ENCODE measurements around the gene PIK3CB. TPM values are rescaled to one million over a fixed set of nuclear protein-coding genes. Genes with fewer than 3 reads are reported as not detected.

Gene PIK3CB
- polyA plus RNA-seq, 1 donor from 2014 or later, result 11.5 TPM

- H2AFZ ChIP-seq (ENCODE audit: low read depth, low read length), result no peak overlapping the region
- no peak overlapping the region for H3K4me3 ChIP-seq (ENCODE audit: low read length)
- no peaks in the 10 kb centered on the region for H3K27me3 ChIP-seq (ENCODE audit: insufficient read depth, low read depth, low read length)
- no peak for TF ChIP-seq TAF1 (IDR thresholded peaks at IDR 0.05; ENCODE audit: low read depth)
- no peak for TF ChIP-seq MXI1 (conservative IDR thresholded peaks at IDR 0.05; ENCODE audit: poor library complexity, severe bottlenecking)
- no peak for TF ChIP-seq RAD21 (conservative IDR thresholded peaks at IDR 0.05)
- TF ChIP-seq EZH2 (IDR thresholded peaks at IDR 0.05; ENCODE audit: borderline replicate concordance, insufficient read depth, low read length, poor library complexity, severe bottlenecking), result no peak
- no peak for TF ChIP-seq SMC3 (conservative IDR thresholded peaks at IDR 0.05; ENCODE audit: poor library complexity)
- TF ChIP-seq EP300 (conservative IDR thresholded peaks at IDR 0.05; ENCODE audit: poor library complexity, severe bottlenecking), result no peak
- TF ChIP-seq, protein P1, sequence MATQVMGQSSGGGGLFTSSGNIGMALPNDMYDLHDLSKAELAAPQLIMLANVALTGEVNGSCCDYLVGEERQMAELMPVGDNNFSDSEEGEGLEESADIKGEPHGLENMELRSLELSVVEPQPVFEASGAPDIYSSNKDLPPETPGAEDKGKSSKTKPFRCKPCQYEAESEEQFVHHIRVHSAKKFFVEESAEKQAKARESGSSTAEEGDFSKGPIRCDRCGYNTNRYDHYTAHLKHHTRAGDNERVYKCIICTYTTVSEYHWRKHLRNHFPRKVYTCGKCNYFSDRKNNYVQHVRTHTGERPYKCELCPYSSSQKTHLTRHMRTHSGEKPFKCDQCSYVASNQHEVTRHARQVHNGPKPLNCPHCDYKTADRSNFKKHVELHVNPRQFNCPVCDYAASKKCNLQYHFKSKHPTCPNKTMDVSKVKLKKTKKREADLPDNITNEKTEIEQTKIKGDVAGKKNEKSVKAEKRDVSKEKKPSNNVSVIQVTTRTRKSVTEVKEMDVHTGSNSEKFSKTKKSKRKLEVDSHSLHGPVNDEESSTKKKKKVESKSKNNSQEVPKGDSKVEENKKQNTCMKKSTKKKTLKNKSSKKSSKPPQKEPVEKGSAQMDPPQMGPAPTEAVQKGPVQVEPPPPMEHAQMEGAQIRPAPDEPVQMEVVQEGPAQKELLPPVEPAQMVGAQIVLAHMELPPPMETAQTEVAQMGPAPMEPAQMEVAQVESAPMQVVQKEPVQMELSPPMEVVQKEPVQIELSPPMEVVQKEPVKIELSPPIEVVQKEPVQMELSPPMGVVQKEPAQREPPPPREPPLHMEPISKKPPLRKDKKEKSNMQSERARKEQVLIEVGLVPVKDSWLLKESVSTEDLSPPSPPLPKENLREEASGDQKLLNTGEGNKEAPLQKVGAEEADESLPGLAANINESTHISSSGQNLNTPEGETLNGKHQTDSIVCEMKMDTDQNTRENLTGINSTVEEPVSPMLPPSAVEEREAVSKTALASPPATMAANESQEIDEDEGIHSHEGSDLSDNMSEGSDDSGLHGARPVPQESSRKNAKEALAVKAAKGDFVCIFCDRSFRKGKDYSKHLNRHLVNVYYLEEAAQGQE (IDR thresholded peaks at IDR 0.05; ENCODE audit: borderline replicate concordance), result no peak
- TF ChIP-seq, protein P2, sequence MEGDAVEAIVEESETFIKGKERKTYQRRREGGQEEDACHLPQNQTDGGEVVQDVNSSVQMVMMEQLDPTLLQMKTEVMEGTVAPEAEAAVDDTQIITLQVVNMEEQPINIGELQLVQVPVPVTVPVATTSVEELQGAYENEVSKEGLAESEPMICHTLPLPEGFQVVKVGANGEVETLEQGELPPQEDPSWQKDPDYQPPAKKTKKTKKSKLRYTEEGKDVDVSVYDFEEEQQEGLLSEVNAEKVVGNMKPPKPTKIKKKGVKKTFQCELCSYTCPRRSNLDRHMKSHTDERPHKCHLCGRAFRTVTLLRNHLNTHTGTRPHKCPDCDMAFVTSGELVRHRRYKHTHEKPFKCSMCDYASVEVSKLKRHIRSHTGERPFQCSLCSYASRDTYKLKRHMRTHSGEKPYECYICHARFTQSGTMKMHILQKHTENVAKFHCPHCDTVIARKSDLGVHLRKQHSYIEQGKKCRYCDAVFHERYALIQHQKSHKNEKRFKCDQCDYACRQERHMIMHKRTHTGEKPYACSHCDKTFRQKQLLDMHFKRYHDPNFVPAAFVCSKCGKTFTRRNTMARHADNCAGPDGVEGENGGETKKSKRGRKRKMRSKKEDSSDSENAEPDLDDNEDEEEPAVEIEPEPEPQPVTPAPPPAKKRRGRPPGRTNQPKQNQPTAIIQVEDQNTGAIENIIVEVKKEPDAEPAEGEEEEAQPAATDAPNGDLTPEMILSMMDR (IDR thresholded peaks at IDR 0.05; ENCODE audit: poor library complexity, severe bottlenecking), result no peak
- no peak for TF ChIP-seq POLR2AphosphoS5 (IDR thresholded peaks at IDR 0.05)
- no peaks in the 10 kb centered on the region for H3K9me3 ChIP-seq (ENCODE audit: low read length)
- H4K20me1 ChIP-seq (ENCODE audit: insufficient read depth), result no peaks in the 10 kb centered on the region
- H3F3A ChIP-seq (ENCODE audit: insufficient read depth, low read length, poor library complexity, severe bottlenecking), result no peaks in the 10 kb centered on the region
- no peaks in the 10 kb centered on the region for H3K9me2 ChIP-seq (ENCODE audit: insufficient read depth, low read length)
- H3K27ac ChIP-seq (ENCODE audit: low read length), result no peak overlapping the region
- H3K9ac ChIP-seq (ENCODE audit: low read length), result no peak overlapping the region
- no peak overlapping the region for H3K4me2 ChIP-seq (ENCODE audit: low read length)
- peaks cover 5% of the 10 kb centered on the region for H3K36me3 ChIP-seq (ENCODE audit: insufficient read depth, low read length)
- H3K79me2 ChIP-seq (replicated peaks; ENCODE audit: insufficient read depth, low read length), result no peaks in the 10 kb centered on the region
Observed at GRCh38 chr3:138657508-138657907, 177.2 kb downstream of the PIK3CB start.

DNA sequence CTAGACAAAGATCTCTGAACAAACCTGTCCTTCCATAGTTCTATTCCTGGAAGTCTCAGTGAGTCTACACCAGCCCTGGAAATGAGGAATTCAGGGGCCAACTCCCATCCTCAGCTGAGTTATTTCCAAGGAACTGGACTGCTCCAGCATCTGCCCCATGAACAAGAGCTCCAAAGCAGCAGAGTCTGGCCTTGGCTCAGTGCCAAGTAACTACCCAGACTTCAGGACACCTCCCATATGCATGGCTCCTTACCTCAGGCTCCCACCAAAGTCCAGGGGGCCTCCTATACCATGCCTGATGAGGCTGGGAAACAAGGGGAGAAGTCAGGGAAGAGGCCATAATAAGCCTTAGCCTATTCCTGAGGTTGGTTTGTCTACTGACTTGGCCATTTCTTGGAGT, 181.2 kb downstream of the PIK3CB start:
- Histone ChIP-seq H4K20me1 (ENCODE audit: insufficient read depth) (no peaks in the 10 kb centered on the region), H3F3A (ENCODE audit: insufficient read depth, low read length, poor library complexity, severe bottlenecking) (no peaks in the 10 kb centered on the region), H3K4me2 (ENCODE audit: low read length) (no peak overlapping the region), H3K9ac (ENCODE audit: low read length) (no peak overlapping the region), H2AFZ (ENCODE audit: low read depth, low read length) (no peak overlapping the region), H3K9me3 (ENCODE audit: low read length) (no peaks in the 10 kb centered on the region), H3K4me3 (ENCODE audit: low read length) (no peak overlapping the region), H3K27ac (ENCODE audit: low read length) (no peak overlapping the region), H3K36me3 (ENCODE audit: insufficient read depth, low read length) (peaks cover 16% of the 10 kb centered on the region), H3K79me2 (replicated peaks; ENCODE audit: insufficient read depth, low read length) (no peaks in the 10 kb centered on the region), H3K27me3 (ENCODE audit: insufficient read depth, low read depth, low read length) (no peaks in the 10 kb centered on the region), H3K9me2 (ENCODE audit: insufficient read depth, low read length) (no peaks in the 10 kb centered on the region)
- no peak for TF ChIP-seq MXI1 (conservative IDR thresholded peaks at IDR 0.05; ENCODE audit: poor library complexity, severe bottlenecking)
- TF ChIP-seq TAF1 (IDR thresholded peaks at IDR 0.05; ENCODE audit: low read depth), result no peak

DNA sequence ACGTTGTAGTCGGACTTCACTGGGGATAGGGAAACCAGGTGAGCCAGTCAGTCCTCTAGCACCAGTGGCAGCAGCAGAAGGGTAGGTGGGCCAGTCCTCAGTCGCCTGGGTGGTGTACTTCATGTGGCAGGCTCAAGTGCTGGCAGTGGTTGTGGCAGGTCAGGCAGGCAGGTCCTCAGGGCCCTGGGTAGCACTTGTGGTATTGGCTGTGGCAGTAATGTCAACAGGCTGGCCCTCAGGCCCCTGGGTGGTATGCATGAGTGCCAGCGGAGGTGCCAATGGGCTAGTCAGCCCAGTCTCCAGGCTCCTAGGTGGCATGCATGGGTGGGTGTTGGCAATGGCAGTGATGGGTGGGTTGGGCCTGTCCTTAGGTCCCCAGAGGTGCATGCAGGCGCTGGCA, 185.6 kb downstream of the PIK3CB start:
- peaks cover 11% of the 10 kb centered on the region for H3K36me3 ChIP-seq (ENCODE audit: insufficient read depth, low read length)

More for the DNA sequence above, 185.6 kb downstream of the PIK3CB start:
- Histone ChIP-seq H3K27ac (ENCODE audit: low read length) (no peak overlapping the region), H3K79me2 (replicated peaks; ENCODE audit: insufficient read depth, low read length) (no peaks in the 10 kb centered on the region), H2AFZ (ENCODE audit: low read depth, low read length) (no peak overlapping the region), H3K27me3 (ENCODE audit: insufficient read depth, low read depth, low read length) (no peaks in the 10 kb centered on the region), H3K9ac (ENCODE audit: low read length) (no peak overlapping the region), H3K9me3 (ENCODE audit: low read length) (no peaks in the 10 kb centered on the region), H4K20me1 (ENCODE audit: insufficient read depth) (no peaks in the 10 kb centered on the region), H3F3A (ENCODE audit: insufficient read depth, low read length, poor library complexity, severe bottlenecking) (no peaks in the 10 kb centered on the region), H3K4me3 (ENCODE audit: low read length) (no peak overlapping the region), H3K9me2 (ENCODE audit: insufficient read depth, low read length) (no peaks in the 10 kb centered on the region), H3K4me2 (ENCODE audit: low read length) (no peak overlapping the region)
- no peak for TF ChIP-seq SMC3 (conservative IDR thresholded peaks at IDR 0.05; ENCODE audit: poor library complexity)
- TF ChIP-seq EP300 (conservative IDR thresholded peaks at IDR 0.05; ENCODE audit: poor library complexity, severe bottlenecking), result no peak
- TF ChIP-seq EZH2 (IDR thresholded peaks at IDR 0.05; ENCODE audit: borderline replicate concordance, insufficient read depth, low read length, poor library complexity, severe bottlenecking), result no peak
- TF ChIP-seq TAF1 (IDR thresholded peaks at IDR 0.05; ENCODE audit: low read depth), result no peak
- TF ChIP-seq POLR2AphosphoS5 (IDR thresholded peaks at IDR 0.05), result no peak
- TF ChIP-seq, protein P2 (IDR thresholded peaks at IDR 0.05; ENCODE audit: poor library complexity, severe bottlenecking), result no peak
- TF ChIP-seq, protein P1 (IDR thresholded peaks at IDR 0.05; ENCODE audit: borderline replicate concordance), result no peak
- TF ChIP-seq RAD21 (conservative IDR thresholded peaks at IDR 0.05), result no peak
- TF ChIP-seq MXI1 (conservative IDR thresholded peaks at IDR 0.05; ENCODE audit: poor library complexity, severe bottlenecking), result no peak
